Measurements from ENCODE around the gene CHI3L2. TPM values are rescaled to one million over a fixed set of nuclear protein-coding genes. Genes with fewer than 3 reads are reported as not detected.

CHI3L2 gene
- total RNA-seq, 1 experiment from 2014 or later: 0.61 TPM

DNA sequence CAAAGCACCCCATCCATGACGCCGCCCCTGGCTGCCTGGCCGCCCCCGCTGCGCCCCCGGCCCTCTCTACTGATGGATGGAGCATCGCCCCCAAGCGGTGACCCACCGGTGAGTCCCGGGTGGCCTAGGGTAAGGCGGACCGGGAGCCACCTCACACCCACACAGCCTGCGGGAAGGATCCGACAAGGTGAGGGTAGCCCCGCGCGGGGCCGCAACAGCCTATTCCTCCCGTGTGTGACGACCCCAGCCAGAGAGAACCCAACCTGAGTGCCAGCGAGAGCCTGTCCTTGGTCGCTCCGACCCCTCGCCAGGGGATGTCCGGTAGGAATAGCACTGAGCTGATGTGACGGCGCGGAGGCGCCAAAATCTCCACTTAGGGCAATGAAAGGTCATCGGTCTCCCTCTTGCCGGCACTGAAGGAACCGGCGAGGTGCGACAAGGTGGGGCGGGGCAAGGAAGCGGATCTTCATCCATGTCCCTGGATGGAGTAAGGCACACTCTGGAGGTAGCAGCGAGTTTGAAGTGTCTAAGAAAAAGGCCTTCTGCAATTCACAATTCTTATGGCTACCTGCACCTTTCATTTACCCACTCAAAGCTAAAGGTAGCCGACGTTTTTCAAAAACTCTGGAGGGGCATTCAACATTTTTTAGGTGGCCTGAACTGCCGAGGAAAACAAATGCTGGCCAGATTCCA, 43.4 kb downstream of the CHI3L2 start:
- peaks cover 5% of the 10 kb centered on the region; the same call in 1 of the 2 replicates for H3K9me3 Mint-ChIP-seq
- ATAC-seq (peak; percentile 62), DNase-seq (ENCODE audit: low spot score) (peak; percentile 52)
- H3K27ac Mint-ChIP-seq: no peak overlapping the region
- H3K36me3 Mint-ChIP-seq: no peaks in the 10 kb centered on the region
- H3K4me1 Mint-ChIP-seq: peaks cover 24% of the 10 kb centered on the region
- POLR2A ChIA-PET: no interaction called here
- H3K4me3 Mint-ChIP-seq: peak overlapping the region; percentile 59
- TF ChIP-seq, protein P1, sequence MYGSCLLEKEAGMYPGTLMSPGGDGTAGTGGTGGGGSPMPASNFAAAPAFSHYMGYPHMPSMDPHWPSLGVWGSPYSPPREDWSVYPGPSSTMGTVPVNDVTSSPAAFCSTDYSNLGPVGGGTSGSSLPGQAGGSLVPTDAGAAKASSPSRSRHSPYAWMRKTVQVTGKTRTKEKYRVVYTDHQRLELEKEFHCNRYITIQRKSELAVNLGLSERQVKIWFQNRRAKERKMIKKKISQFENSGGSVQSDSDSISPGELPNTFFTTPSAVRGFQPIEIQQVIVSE (CRISPR knock-in tag; IDR thresholded peaks at IDR 0.05; ENCODE audit: borderline replicate concordance): no peak
- TF ChIP-seq, protein P2, sequence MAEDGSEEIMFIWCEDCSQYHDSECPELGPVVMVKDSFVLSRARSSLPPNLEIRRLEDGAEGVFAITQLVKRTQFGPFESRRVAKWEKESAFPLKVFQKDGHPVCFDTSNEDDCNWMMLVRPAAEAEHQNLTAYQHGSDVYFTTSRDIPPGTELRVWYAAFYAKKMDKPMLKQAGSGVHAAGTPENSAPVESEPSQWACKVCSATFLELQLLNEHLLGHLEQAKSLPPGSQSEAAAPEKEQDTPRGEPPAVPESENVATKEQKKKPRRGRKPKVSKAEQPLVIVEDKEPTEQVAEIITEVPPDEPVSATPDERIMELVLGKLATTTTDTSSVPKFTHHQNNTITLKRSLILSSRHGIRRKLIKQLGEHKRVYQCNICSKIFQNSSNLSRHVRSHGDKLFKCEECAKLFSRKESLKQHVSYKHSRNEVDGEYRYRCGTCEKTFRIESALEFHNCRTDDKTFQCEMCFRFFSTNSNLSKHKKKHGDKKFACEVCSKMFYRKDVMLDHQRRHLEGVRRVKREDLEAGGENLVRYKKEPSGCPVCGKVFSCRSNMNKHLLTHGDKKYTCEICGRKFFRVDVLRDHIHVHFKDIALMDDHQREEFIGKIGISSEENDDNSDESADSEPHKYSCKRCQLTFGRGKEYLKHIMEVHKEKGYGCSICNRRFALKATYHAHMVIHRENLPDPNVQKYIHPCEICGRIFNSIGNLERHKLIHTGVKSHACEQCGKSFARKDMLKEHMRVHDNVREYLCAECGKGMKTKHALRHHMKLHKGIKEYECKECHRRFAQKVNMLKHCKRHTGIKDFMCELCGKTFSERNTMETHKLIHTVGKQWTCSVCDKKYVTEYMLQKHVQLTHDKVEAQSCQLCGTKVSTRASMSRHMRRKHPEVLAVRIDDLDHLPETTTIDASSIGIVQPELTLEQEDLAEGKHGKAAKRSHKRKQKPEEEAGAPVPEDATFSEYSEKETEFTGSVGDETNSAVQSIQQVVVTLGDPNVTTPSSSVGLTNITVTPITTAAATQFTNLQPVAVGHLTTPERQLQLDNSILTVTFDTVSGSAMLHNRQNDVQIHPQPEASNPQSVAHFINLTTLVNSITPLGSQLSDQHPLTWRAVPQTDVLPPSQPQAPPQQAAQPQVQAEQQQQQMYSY (CRISPR knock-in tag; IDR thresholded peaks at IDR 0.05): no peak
- TF ChIP-seq, protein P3, sequence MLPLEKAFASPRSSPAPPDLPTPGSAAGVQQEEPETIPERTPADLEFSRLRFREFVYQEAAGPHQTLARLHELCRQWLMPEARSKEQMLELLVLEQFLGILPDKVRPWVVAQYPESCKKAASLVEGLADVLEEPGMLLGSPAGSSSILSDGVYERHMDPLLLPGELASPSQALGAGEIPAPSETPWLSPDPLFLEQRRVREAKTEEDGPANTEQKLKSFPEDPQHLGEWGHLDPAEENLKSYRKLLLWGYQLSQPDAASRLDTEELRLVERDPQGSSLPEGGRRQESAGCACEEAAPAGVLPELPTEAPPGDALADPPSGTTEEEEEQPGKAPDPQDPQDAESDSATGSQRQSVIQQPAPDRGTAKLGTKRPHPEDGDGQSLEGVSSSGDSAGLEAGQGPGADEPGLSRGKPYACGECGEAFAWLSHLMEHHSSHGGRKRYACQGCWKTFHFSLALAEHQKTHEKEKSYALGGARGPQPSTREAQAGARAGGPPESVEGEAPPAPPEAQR (CRISPR knock-in tag; IDR thresholded peaks at IDR 0.05): no peak
- no peak for TF ChIP-seq CREB1 (CRISPR knock-in tag; IDR thresholded peaks at IDR 0.05)
- no peak for TF ChIP-seq JAZF1 (CRISPR knock-in tag; IDR thresholded peaks at IDR 0.05)
- TF ChIP-seq RELA (CRISPR knock-in tag; IDR thresholded peaks at IDR 0.05; ENCODE audit: borderline replicate concordance): no peak
- TF ChIP-seq JUN (CRISPR knock-in tag; IDR thresholded peaks at IDR 0.05): no peak
- TF ChIP-seq, protein P4, sequence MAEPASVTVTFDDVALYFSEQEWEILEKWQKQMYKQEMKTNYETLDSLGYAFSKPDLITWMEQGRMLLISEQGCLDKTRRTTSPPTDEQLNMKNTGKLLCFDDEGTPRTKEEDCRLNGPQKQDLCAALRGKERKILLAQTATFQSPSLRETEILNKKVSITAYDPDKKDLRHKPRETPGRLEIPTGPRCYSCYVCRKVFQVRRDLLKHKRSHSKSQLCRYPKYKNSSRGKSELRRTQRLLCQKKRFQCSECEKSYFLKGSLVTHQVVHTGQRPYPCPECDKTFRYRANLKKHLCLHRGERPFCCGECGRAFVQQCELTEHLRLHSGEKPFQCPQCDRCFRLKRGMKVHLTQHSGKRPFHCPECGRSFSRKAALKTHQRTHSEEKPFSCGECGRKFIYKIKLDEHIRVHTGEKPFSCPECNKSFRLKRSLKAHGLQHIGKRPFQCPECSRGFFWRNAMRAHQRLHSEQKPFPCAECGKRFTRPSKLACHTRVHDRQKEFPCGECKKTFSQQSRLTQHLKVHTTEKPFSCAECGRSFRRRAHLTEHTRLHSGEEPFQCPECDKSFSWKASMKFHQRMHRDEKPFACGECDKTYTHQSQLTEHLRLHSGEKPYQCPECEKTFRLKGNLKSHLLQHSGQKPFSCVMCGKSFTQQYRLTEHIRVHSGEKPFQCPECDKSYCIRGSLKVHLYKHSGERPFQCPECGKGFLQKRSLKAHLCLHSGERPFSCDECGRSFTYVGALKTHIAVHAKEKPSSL (CRISPR knock-in tag; conservative IDR thresholded peaks at IDR 0.05): no peak
- TF ChIP-seq, protein P5, sequence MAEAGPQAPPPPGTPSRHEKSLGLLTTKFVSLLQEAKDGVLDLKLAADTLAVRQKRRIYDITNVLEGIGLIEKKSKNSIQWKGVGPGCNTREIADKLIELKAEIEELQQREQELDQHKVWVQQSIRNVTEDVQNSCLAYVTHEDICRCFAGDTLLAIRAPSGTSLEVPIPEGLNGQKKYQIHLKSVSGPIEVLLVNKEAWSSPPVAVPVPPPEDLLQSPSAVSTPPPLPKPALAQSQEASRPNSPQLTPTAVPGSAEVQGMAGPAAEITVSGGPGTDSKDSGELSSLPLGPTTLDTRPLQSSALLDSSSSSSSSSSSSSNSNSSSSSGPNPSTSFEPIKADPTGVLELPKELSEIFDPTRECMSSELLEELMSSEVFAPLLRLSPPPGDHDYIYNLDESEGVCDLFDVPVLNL (CRISPR knock-in tag; IDR thresholded peaks at IDR 0.05; ENCODE audit: borderline replicate concordance, low read depth): no peak
- no peak for TF ChIP-seq IRF2 (CRISPR knock-in tag; IDR thresholded peaks at IDR 0.05; ENCODE audit: borderline replicate concordance, low read depth)
- TF ChIP-seq NR2C2 (CRISPR knock-in tag; IDR thresholded peaks at IDR 0.05): no peak
- TF ChIP-seq TEAD4 (CRISPR knock-in tag; IDR thresholded peaks at IDR 0.05): no peak
- no peak for TF ChIP-seq ZBTB21 (CRISPR knock-in tag; IDR thresholded peaks at IDR 0.05; ENCODE audit: borderline replicate concordance)
- TF ChIP-seq ZNF416 (CRISPR knock-in tag; IDR thresholded peaks at IDR 0.05): no peak
- TF ChIP-seq ZNF232 (CRISPR knock-in tag; IDR thresholded peaks at IDR 0.05): no peak
- no peak for TF ChIP-seq ETV6 (CRISPR knock-in tag; IDR thresholded peaks at IDR 0.05)
- TF ChIP-seq ESRRA (CRISPR knock-in tag; IDR thresholded peaks at IDR 0.05; ENCODE audit: borderline replicate concordance): no peak
- no peak for TF ChIP-seq MXD4 (CRISPR knock-in tag; IDR thresholded peaks at IDR 0.05; ENCODE audit: borderline replicate concordance)
- H3K27me3 Mint-ChIP-seq (ENCODE audit: low read depth): peaks cover 20% of the 10 kb centered on the region
- CTCF ChIA-PET: interaction anchor here (0.6 to 2.4 kb wide), 5 partner anchors 10 to 75 kb away, joined by 3 to 11 read pairs (median 7); no protein-coding TSS in a partner anchor

Data from WTC11 (cell line).